ENCODE data around the gene UCKL1. TPM values are rescaled to one million over a fixed set of nuclear protein-coding genes. Genes with fewer than 3 reads are reported as not detected.

UCKL1 gene
- total RNA-seq, 1 experiment from 2014 or later: 55.1 TPM

DNA sequence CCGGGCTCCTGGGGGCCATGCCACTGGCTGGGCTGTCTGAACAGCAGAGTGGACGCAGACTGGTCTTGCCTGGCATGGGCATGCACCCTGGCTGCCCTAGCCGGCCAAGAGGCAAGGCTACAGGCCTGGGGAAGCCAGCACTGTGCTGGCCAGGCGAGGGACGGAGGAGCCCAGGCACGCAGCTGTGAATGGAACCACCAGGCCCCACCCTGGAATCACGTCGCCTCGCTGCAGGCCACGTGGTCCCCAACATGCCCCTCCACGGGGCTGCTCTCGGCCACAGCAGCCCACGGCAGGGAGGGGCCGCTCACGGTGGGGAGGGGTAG, 4.0 kb downstream of the UCKL1 start:
- Histone ChIP-seq H3K27ac (no peak overlapping the region), H3K9me3 (ENCODE audit: insufficient read depth, low read depth) (no peaks in the 10 kb centered on the region), H2AFZ (no peak overlapping the region), H4K20me1 (ENCODE audit: insufficient read depth) (peaks cover 77% of the 10 kb centered on the region), H3F3A (ENCODE audit: insufficient read depth, low read depth) (peaks cover 39% of the 10 kb centered on the region), H3K4me1 (replicated peaks; ENCODE audit: insufficient read depth) (peaks cover 14% of the 10 kb centered on the region; the same call in 1 of the 2 replicates), H3K4me2 (no peak overlapping the region), H3K9me2 (ENCODE audit: insufficient read depth) (no peaks in the 10 kb centered on the region), H3K27me3 (ENCODE audit: insufficient read depth, low read depth) (no peaks in the 10 kb centered on the region), H3K36me3 (ENCODE audit: low read depth) (no peaks in the 10 kb centered on the region; the same call in 1 of the 2 replicates), H3K4me3 (no peak overlapping the region), H3K79me2 (ENCODE audit: low read depth) (peaks cover 88% of the 10 kb centered on the region)
- DNase-seq: no peak
- TF ChIP-seq CTCF (conservative IDR thresholded peaks at IDR 0.05) (no peak), EZH2 (IDR thresholded peaks at IDR 0.05; ENCODE audit: low read depth) (no peak)
- ChIA-PET CTCF (no interaction called here), POLR2A (ENCODE audit: unreplicated experiment) (no interaction called here)
- BruUV-seq (replicated peaks): no TSS peak
- intact Hi-C loops (cut with micrococcal nuclease; ENCODE audit: unreplicated experiment): no loop called here

GRCh38 chr20:63951398-63952209, 4.6 kb downstream of the UCKL1 start:
- BruUV-seq (replicated peaks): no TSS peak
- no peak for TF ChIP-seq CTCF (conservative IDR thresholded peaks at IDR 0.05)
- no peak for TF ChIP-seq EZH2 (IDR thresholded peaks at IDR 0.05; ENCODE audit: low read depth)
- Histone ChIP-seq H3K27ac (no peak overlapping the region), H3K79me2 (ENCODE audit: low read depth) (peaks cover 94% of the 10 kb centered on the region), H3K9me3 (ENCODE audit: insufficient read depth, low read depth) (no peaks in the 10 kb centered on the region), H3K4me3 (no peak overlapping the region), H3K27me3 (ENCODE audit: insufficient read depth, low read depth) (no peaks in the 10 kb centered on the region), H3K36me3 (ENCODE audit: low read depth) (no peaks in the 10 kb centered on the region; the same call in 1 of the 2 replicates), H3K9me2 (ENCODE audit: insufficient read depth) (no peaks in the 10 kb centered on the region), H4K20me1 (ENCODE audit: insufficient read depth) (peaks cover 82% of the 10 kb centered on the region), H3K4me2 (no peak overlapping the region), H3F3A (ENCODE audit: insufficient read depth, low read depth) (peaks cover 42% of the 10 kb centered on the region), H3K4me1 (replicated peaks; ENCODE audit: insufficient read depth) (peaks cover 14% of the 10 kb centered on the region; the same call in 1 of the 2 replicates), H2AFZ (no peak overlapping the region)
- DNase-seq: no peak
- CTCF ChIA-PET: no interaction called here
- intact Hi-C loops (cut with micrococcal nuclease; ENCODE audit: unreplicated experiment): no loop called here
- POLR2A ChIA-PET (ENCODE audit: unreplicated experiment): no interaction called here

DNA sequence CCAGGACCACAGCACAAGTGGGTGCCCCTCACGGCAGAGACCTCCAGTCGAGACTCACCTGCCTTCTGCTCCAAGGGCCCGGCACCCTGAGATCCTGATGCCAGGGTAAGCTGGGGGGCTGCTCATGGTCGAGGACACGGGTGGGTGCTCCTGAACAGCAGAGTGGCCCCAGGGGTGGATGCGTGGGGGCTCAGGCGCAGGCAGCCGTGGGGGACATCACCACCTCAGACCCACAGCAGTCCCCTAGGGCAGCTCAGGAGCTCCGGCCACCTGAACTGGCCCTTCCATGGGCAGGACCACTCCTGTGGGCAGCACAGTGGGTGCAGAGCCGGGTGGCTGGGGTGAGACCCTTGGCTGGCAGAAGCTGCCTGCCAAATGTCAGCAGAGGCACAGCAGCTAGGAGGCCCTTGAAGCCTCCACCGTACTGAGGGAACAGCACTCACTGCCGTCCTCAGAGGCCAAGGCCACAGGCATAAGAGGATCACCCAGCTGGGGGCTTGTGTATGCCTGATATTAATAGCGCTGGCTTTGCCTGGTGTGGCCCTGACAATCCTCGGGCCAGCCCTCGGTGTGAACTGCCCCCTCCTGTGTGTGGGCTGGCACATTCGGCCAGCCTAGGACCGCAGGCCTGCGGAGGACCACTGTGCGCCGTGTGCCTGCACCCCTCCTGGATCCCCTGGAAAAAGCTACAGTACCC, 5.4 kb downstream of the UCKL1 start:
- Histone ChIP-seq H4K20me1 (ENCODE audit: insufficient read depth) (peaks cover 90% of the 10 kb centered on the region), H3K4me1 (replicated peaks; ENCODE audit: insufficient read depth) (peaks cover 14% of the 10 kb centered on the region; the same call in 1 of the 2 replicates), H3K36me3 (ENCODE audit: low read depth) (no peaks in the 10 kb centered on the region; the same call in 1 of the 2 replicates), H3K79me2 (ENCODE audit: low read depth) (peaks cover 97% of the 10 kb centered on the region), H3K27me3 (ENCODE audit: insufficient read depth, low read depth) (no peaks in the 10 kb centered on the region), H3K9me2 (ENCODE audit: insufficient read depth) (no peaks in the 10 kb centered on the region), H3K27ac (no peak overlapping the region), H3F3A (ENCODE audit: insufficient read depth, low read depth) (peaks cover 42% of the 10 kb centered on the region), H3K9me3 (ENCODE audit: insufficient read depth, low read depth) (no peaks in the 10 kb centered on the region), H2AFZ (no peak overlapping the region), H3K4me2 (no peak overlapping the region), H3K4me3 (no peak overlapping the region)
- ChIA-PET CTCF (no interaction called here), POLR2A (ENCODE audit: unreplicated experiment) (no interaction called here)
- TF ChIP-seq CTCF (conservative IDR thresholded peaks at IDR 0.05) (no peak), EZH2 (IDR thresholded peaks at IDR 0.05; ENCODE audit: low read depth) (no peak)
- BruUV-seq (replicated peaks): no TSS peak
- intact Hi-C loops (cut with micrococcal nuclease; ENCODE audit: unreplicated experiment): no loop called here
- no peak for DNase-seq

Data from PC-9 (cell line).